SK-N-SH (cell line): Measurements from ENCODE around the gene HBG2. TPM values are rescaled to one million over a fixed set of nuclear protein-coding genes. Genes with fewer than 3 reads are reported as not detected.

Experiments
- CTCF ChIA-PET: fragments of 300-600, 350-600 bp; formaldehyde crosslinking; extraction: SDS; loops from one replicate; lab custom pipeline; 2021; lab: Yijun Ruan, JAX
- POLR2A ChIA-PET: fragments of 350-600 bp; sonication (Branson Sonifier 250); formaldehyde crosslinking; extraction: SDS; loops from one replicate; lab custom pipeline; 2020; ENCODE audit warnings: antibody characterized with exemption, inconsistent platforms; lab: Yijun Ruan, JAX
- DNase-seq: peaks from one replicate; pipeline ENCODE4 v3.0.0; 2012
- H2AFZ ChIP-seq: fragments of 200-600 bp; sonication (generic); 2 replicates; pipeline ENCODE4 v1.8.1; 2016; ENCODE audit warnings: antibody characterized with exemption, mild to moderate bottlenecking, low read depth
- H3F3A ChIP-seq: fragments of 200-600 bp; sonication (generic); replicated peaks from 2 replicates; pipeline ENCODE3; 2016; ENCODE audit warnings: antibody characterized with exemption, mild to moderate bottlenecking; ENCODE audit not compliant: insufficient read depth
- H3K27ac ChIP-seq, 2 experiments: fragments of 200-500 bp in 1 of 2; fragments of 200-600 bp in 1 of 2; sonication (Bioruptor generic) in 1 of 2; sonication (generic), shearing (Covaris generic) in 1 of 2; 2 replicates each; pipeline versions ENCODE4 v1.5.1 to v1.6.1; 2014 to 2016; ENCODE audit warnings: low read depth in 2 of 2, inconsistent platforms in 1 of 2, low read length in 1 of 2, mild to moderate bottlenecking in 1 of 2, mixed read lengths in 1 of 2
- H3K27me3 ChIP-seq: fragments of 200-600 bp; sonication (generic), shearing (Covaris generic); 2 replicates; pipeline ENCODE4 v1.6.1; 2016; ENCODE audit warnings: mixed run types; ENCODE audit not compliant: insufficient read depth
- H3K36me3 ChIP-seq, 2 experiments: fragments of 200-500 bp in 1 of 2; fragments of 200-600 bp in 1 of 2; sonication (Bioruptor generic) in 1 of 2; sonication (generic) in 1 of 2; replicated peaks in 1 of 2; 2 replicates each; pipeline versions ENCODE3 to v1.5.1; 2014 to 2016; ENCODE audit warnings: low read length in 1 of 2, mild to moderate bottlenecking in 1 of 2; ENCODE audit not compliant: insufficient read depth in 2 of 2, control insufficient read depth in 1 of 2
- H3K4me1 ChIP-seq, 2 experiments: fragments of 200-500 bp in 1 of 2; fragments of 200-600 bp in 1 of 2; sonication (Bioruptor generic) in 1 of 2; sonication (generic), shearing (Covaris generic) in 1 of 2; 2 replicates each; pipeline versions ENCODE4 v1.5.1 to v1.6.1; 2014 to 2016; ENCODE audit warnings: low read depth in 1 of 2, low read length in 1 of 2, mixed run types in 1 of 2; ENCODE audit not compliant: insufficient read depth in 2 of 2, control insufficient read depth in 1 of 2
- H3K4me2 ChIP-seq: fragments of 200-600 bp; sonication (generic), shearing (Covaris generic); 2 replicates; pipeline ENCODE4 v1.6.1; 2017; ENCODE audit warnings: mixed run types
- H3K4me3 ChIP-seq, 2 experiments: fragments of 200-500 bp in 1 of 2; fragments of 200-600 bp in 1 of 2; sonication (Bioruptor generic) in 1 of 2; sonication (generic), shearing (Covaris generic) in 1 of 2; 2 replicates each; pipeline versions ENCODE4 v1.5.1 to v1.8.1; 2014 to 2016; ENCODE audit warnings: low read depth in 2 of 2, inconsistent platforms in 1 of 2, low read length in 1 of 2, mild to moderate bottlenecking in 1 of 2, mixed read lengths in 1 of 2, moderate library complexity in 1 of 2
- H3K79me2 ChIP-seq: fragments of 200-600 bp; sonication (generic); 2 replicates; pipeline ENCODE4 v1.8.1; 2017; ENCODE audit warnings: mild to moderate bottlenecking; ENCODE audit not compliant: insufficient read depth
- H3K9ac ChIP-seq: fragments of 200-600 bp; sonication (generic); 2 replicates; pipeline ENCODE4 v1.6.1; 2017; ENCODE audit warnings: mixed run types
- H3K9me2 ChIP-seq: fragments of 200-600 bp; sonication (generic); 2 replicates; pipeline ENCODE4 v1.6.1; 2017; ENCODE audit warnings: mixed run types
- H3K9me3 ChIP-seq: fragments of 200-600 bp; sonication (generic); 2 replicates; pipeline ENCODE4 v1.6.1; 2017; ENCODE audit warnings: mixed run types, mild to moderate bottlenecking, moderate library complexity
- H4K20me1 ChIP-seq: fragments of 200-600 bp; sonication (generic); 2 replicates; pipeline ENCODE4 v1.6.1; 2017; ENCODE audit warnings: mild to moderate bottlenecking, mixed run types; ENCODE audit not compliant: insufficient read depth
- CTCF ChIP-seq: fragments of 200-600 bp; sonication (generic); IDR thresholded peaks from 2 replicates; pipeline ENCODE4 v1.6.1; 2017; ENCODE audit warnings: antibody characterized with exemption, mild to moderate bottlenecking, moderate library complexity
- EP300 ChIP-seq, 2 experiments: IDR thresholded peaks; 2 replicates each; pipeline versions ENCODE4 v1.4.0 to v1.6.1; 2012; ENCODE audit warnings: borderline replicate concordance in 1 of 2, low read depth in 1 of 2, low read length in 1 of 2
- EZH2phosphoT487 ChIP-seq: fragments of 200-600 bp; sonication (generic); IDR thresholded peaks from 2 replicates; pipeline ENCODE4 v1.6.1; 2017; ENCODE audit warnings: low read depth, mixed run types, mild to moderate bottlenecking, antibody characterized with exemption, moderate library complexity, borderline replicate concordance
- FOSL2 ChIP-seq: IDR thresholded peaks from 2 replicates; pipeline ENCODE4 v1.4.0; 2012; ENCODE audit warnings: low read depth, mild to moderate bottlenecking, moderate library complexity, borderline replicate concordance
- GATA2 ChIP-seq: sonication (generic); formaldehyde crosslinking; IDR thresholded peaks from 2 replicates; pipeline ENCODE4 v1.5.0; 2020; ENCODE audit warnings: mild to moderate bottlenecking, missing genetic modification reagents
- MAX ChIP-seq: IDR thresholded peaks from 2 replicates; pipeline ENCODE4 v1.4.0; 2012; ENCODE audit warnings: low read depth
- NFIC ChIP-seq: IDR thresholded peaks from 2 replicates; pipeline ENCODE4 v1.4.0; 2012; ENCODE audit warnings: borderline replicate concordance
- NRF1 ChIP-seq: IDR thresholded peaks from 2 replicates; pipeline ENCODE4 v1.6.1; 2012; ENCODE audit warnings: low read depth, mild to moderate bottlenecking, low read length
- PBX3 ChIP-seq: IDR thresholded peaks from 2 replicates; pipeline ENCODE4; 2012
- POLR2AphosphoS5 ChIP-seq: IDR thresholded peaks from 2 replicates; pipeline ENCODE4 v1.6.1; 2012; ENCODE audit warnings: low read depth, low read length
- RAD21 ChIP-seq: IDR thresholded peaks from 2 replicates; pipeline ENCODE4 v1.6.1; 2012; ENCODE audit warnings: mild to moderate bottlenecking, low read length
- REST ChIP-seq: IDR thresholded peaks from 2 replicates; pipeline ENCODE4 v1.6.1; 2012; ENCODE audit warnings: mild to moderate bottlenecking, low read depth, low read length, moderate library complexity
- RFX5 ChIP-seq: IDR thresholded peaks from 2 replicates; pipeline ENCODE4 v1.6.1; 2012; ENCODE audit warnings: mild to moderate bottlenecking, improper control_type of control experiment, low read length
- SMC3 ChIP-seq: IDR thresholded peaks from 2 replicates; pipeline ENCODE4 v1.6.1; 2012; ENCODE audit warnings: low read depth, low read length, improper control_type of control experiment
- TCF12 ChIP-seq: IDR thresholded peaks from 2 replicates; pipeline ENCODE4 v1.4.0; 2012
- USF1 ChIP-seq: IDR thresholded peaks from 2 replicates; pipeline ENCODE4 v1.4.0; 2012; ENCODE audit warnings: low read depth, borderline replicate concordance
- USF2 ChIP-seq: fragments of 150-350 bp; IDR thresholded peaks from 2 replicates; pipeline ENCODE4 v1.6.1; 2017; ENCODE audit warnings: antibody characterized with exemption, low read length, low read depth, borderline replicate concordance
- ZBTB33 ChIP-seq: IDR thresholded peaks from 2 replicates; pipeline ENCODE4 v1.4.0; 2012; ENCODE audit warnings: low read depth, borderline replicate concordance
- WGBS: methylation state at CpG from one replicate; pipeline ENCODE4 v1.1.6; 2017; ENCODE audit warnings: low lambda C conversion rate; 5-methylcytosine and 5-hydroxymethylcytosine counted together
- polyA plus RNA-seq, 3 experiments: library from polyadenylated mRNA; depleted of rRNA; stranded (reverse); fragments of >200 nt; gene quantifications; 2 replicates each; pipeline ENCODE4 v1.2.3, GENCODE V29; 2012

The HBG2 gene
- polyA plus RNA-seq, 1 of the 3 experiments (the other 2 are of a cell fraction), result 0.33 TPM

GRCh38 chr11:5232176-5232575 is 22.4 kb downstream of the HBG2 start:
- no peaks in the 10 kb centered on the region for H3K9me2 ChIP-seq
- POLR2A ChIA-PET, result no interaction called here
- no peaks in the 10 kb centered on the region for H3K79me2 ChIP-seq
- no peak for DNase-seq
- H3K4me1 ChIP-seq, result no peaks in the 10 kb centered on the region
- CTCF ChIA-PET, result no interaction called here
- H4K20me1 ChIP-seq, result no peaks in the 10 kb centered on the region
- no peak overlapping the region for H3K9ac ChIP-seq
- 10% methylated on average over 3 of the region's 3 CpGs for WGBS
- TF ChIP-seq PBX3, result no peak
- no peak for TF ChIP-seq RFX5
- TF ChIP-seq MAX, result no peak
- no peak for TF ChIP-seq FOSL2
- no peak for TF ChIP-seq EZH2phosphoT487
- TF ChIP-seq NRF1, result no peak
- TF ChIP-seq USF1, result no peak
- TF ChIP-seq RAD21, result no peak
- no peak for TF ChIP-seq ZBTB33
- TF ChIP-seq POLR2AphosphoS5, result no peak
- TF ChIP-seq USF2, result no peak
- TF ChIP-seq CTCF, result no peak
- TF ChIP-seq NFIC, result no peak
- TF ChIP-seq SMC3, result no peak
- no peak for TF ChIP-seq EP300 (IDR thresholded peaks at IDR 0.05; ENCODE audit: borderline replicate concordance in 1 of 2, low read depth in 1 of 2, low read length in 1 of 2)
- TF ChIP-seq REST, result no peak
- TF ChIP-seq TCF12, result no peak
- TF ChIP-seq GATA2 (CRISPR knock-in tag), result no peak
- no peak overlapping the region for H3K27ac ChIP-seq
- no peaks in the 10 kb centered on the region for H3K9me3 ChIP-seq
- H3K4me3 ChIP-seq, result no peak overlapping the region
- no peak overlapping the region for H2AFZ ChIP-seq
- H3K4me2 ChIP-seq, result no peak overlapping the region
- no peaks in the 10 kb centered on the region for H3K36me3 ChIP-seq
- no peaks in the 10 kb centered on the region for H3K27me3 ChIP-seq
- H3F3A ChIP-seq, result no peaks in the 10 kb centered on the region
